Mammary epithelial cell (primary cell): ENCODE measurements around the gene TEAD3.
"Not testable (repeated sequence)": the region's sequence is repeated elsewhere in the genome, so short reads cannot be mapped to it uniquely, and the experiment has no call there.

Experiments
- EZH2 ChIP-seq: IDR thresholded peaks from 2 replicates; pipeline ENCODE4 v1.6.1; 2012; ENCODE audit warnings: low read length, inconsistent platforms, borderline replicate concordance
- TF ChIP-seq, protein P1 (sequence below), 2 donors: IDR thresholded peaks in 1 of 2; conservative IDR thresholded peaks in 1 of 2; 2 replicates each; pipeline ENCODE4 v1.5.1; 2011 to 2012; ENCODE audit warnings: inconsistent platforms in 2 of 2, low read length in 2 of 2, mild to moderate bottlenecking in 2 of 2, control low read depth in 1 of 2, low read depth in 1 of 2; ENCODE audit not compliant: insufficient read depth in 1 of 2; ENCODE audit errors: extremely low read depth in 1 of 2

DNA sequence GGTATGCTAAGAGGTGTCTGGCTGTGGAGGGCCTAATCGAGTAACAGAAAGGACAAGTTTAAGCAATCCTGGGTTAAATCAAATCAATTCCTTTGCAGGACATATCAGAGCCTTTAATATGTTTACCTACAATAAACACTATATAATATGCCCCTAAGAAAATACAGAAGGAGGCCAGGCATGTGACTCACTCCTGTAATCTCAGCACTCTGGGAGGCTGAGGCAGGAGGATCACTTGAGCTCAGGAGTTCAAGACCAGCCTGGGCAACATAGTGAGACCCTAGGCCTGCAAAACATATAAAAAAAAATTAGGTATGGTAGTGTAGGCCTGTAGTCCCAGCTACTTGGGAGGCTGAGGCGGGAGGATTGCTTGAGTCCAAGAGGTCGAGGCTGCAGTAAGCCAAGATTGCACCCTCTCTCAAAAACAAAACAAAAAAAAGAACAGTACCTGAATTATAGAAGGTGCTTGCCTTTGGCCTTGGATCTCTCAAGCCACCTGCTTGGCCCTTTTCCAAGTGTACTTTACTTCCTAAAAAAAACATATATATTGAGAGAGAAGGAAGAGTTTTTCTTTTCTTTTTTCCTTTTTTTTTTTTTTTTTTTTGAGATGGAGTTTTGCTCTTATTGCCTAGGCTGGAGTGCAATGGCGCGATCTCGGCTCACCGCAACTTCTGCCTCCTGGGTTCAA is 58.4 kb downstream of the TEAD3 start:
- TF ChIP-seq, protein P1, sequence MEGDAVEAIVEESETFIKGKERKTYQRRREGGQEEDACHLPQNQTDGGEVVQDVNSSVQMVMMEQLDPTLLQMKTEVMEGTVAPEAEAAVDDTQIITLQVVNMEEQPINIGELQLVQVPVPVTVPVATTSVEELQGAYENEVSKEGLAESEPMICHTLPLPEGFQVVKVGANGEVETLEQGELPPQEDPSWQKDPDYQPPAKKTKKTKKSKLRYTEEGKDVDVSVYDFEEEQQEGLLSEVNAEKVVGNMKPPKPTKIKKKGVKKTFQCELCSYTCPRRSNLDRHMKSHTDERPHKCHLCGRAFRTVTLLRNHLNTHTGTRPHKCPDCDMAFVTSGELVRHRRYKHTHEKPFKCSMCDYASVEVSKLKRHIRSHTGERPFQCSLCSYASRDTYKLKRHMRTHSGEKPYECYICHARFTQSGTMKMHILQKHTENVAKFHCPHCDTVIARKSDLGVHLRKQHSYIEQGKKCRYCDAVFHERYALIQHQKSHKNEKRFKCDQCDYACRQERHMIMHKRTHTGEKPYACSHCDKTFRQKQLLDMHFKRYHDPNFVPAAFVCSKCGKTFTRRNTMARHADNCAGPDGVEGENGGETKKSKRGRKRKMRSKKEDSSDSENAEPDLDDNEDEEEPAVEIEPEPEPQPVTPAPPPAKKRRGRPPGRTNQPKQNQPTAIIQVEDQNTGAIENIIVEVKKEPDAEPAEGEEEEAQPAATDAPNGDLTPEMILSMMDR (conservative IDR thresholded peaks at IDR 0.05 in 1 of 2, IDR thresholded peaks at IDR 0.05 in 1 of 2; ENCODE audit: extremely low read depth in 1 of 2, insufficient read depth in 1 of 2, low read depth in 1 of 2, low read length in 2 of 2): not testable (repeated sequence)
- TF ChIP-seq EZH2: not testable (repeated sequence)
